OCI-LY1 (cell line): ENCODE data around the gene BUD23.
"Not testable (repeated sequence)": the region's sequence is repeated elsewhere in the genome, so short reads cannot be mapped to it uniquely, and the experiment has no call there.

Experiments
- H2AFZ ChIP-seq: fragments of 200-600 bp; sonication (generic), shearing (Covaris generic); 2 replicates; pipeline ENCODE4 v1.6.0; 2014; ENCODE audit warnings: antibody characterized with exemption, mild to moderate bottlenecking, low read length
- H3F3A ChIP-seq: fragments of 200-600 bp; sonication (generic), shearing (Covaris generic); 2 replicates; pipeline ENCODE4 v1.6.0; 2014; ENCODE audit warnings: mild to moderate bottlenecking, antibody characterized with exemption, low read length, moderate library complexity; ENCODE audit not compliant: insufficient read depth
- H3K27ac ChIP-seq: fragments of 200-600 bp; sonication (generic); 2 replicates; pipeline ENCODE4 v1.5.1; 2014; ENCODE audit warnings: low read length, mixed run types, mild to moderate bottlenecking, low read depth; ENCODE audit not compliant: poor library complexity, severe bottlenecking
- H3K27me3 ChIP-seq: fragments of 200-600 bp; sonication (generic); 2 replicates; pipeline ENCODE4 v1.6.0; 2014; ENCODE audit warnings: antibody characterized with exemption, mild to moderate bottlenecking, low read length, moderate library complexity; ENCODE audit not compliant: insufficient read depth
- H3K36me3 ChIP-seq: fragments of 200-600 bp; sonication (generic); 2 replicates; pipeline ENCODE4 v1.6.1; 2014; ENCODE audit warnings: mild to moderate bottlenecking, antibody characterized with exemption, low read length, moderate library complexity, mixed read lengths; ENCODE audit not compliant: insufficient read depth
- H3K4me1 ChIP-seq: fragments of 200-600 bp; sonication (generic); 2 replicates; pipeline ENCODE4 v1.5.1; 2014; ENCODE audit warnings: mild to moderate bottlenecking, low read length, moderate library complexity; ENCODE audit not compliant: insufficient read depth, severe bottlenecking
- H3K4me2 ChIP-seq: fragments of 200-600 bp; sonication (generic), shearing (Covaris generic); 2 replicates; pipeline ENCODE4 v1.6.1; 2014; ENCODE audit warnings: low read length
- H3K4me3 ChIP-seq: fragments of 200-600 bp; sonication (generic); 2 replicates; pipeline ENCODE4 v1.5.1; 2014; ENCODE audit warnings: low read length, low read depth, mild to moderate bottlenecking, mixed read lengths; ENCODE audit not compliant: poor library complexity, severe bottlenecking
- H3K79me2 ChIP-seq: fragments of 200-600 bp; shearing (Covaris generic); 2 replicates; pipeline ENCODE4 v1.6.1; 2016; ENCODE audit warnings: mixed run types, low read length, mixed read lengths; ENCODE audit not compliant: insufficient read depth
- H3K9ac ChIP-seq: fragments of 200-600 bp; sonication (generic), shearing (Covaris generic); 2 replicates; pipeline ENCODE4 v1.6.1; 2014; ENCODE audit warnings: mild to moderate bottlenecking, low read length, mixed read lengths
- H3K9me2 ChIP-seq: fragments of 200-600 bp; sonication (generic), shearing (Covaris generic); 2 replicates; pipeline ENCODE4 v1.6.1; 2014; ENCODE audit warnings: low read depth, mild to moderate bottlenecking, low read length, mixed read lengths
- H3K9me3 ChIP-seq: fragments of 200-600 bp; shearing (Covaris generic); 2 replicates; pipeline ENCODE4 v1.6.1; 2014; ENCODE audit warnings: low read length, mixed read lengths
- H4K20me1 ChIP-seq: fragments of 200-600 bp; sonication (generic), shearing (Covaris generic); 2 replicates; pipeline ENCODE4 v1.6.0; 2016; ENCODE audit warnings: mild to moderate bottlenecking, low read length; ENCODE audit not compliant: insufficient read depth
- EZH2 ChIP-seq: fragments of 200-600 bp; sonication (generic), shearing (Covaris generic); IDR thresholded peaks from 2 replicates; pipeline ENCODE4 v1.8.0; 2017; ENCODE audit warnings: borderline replicate concordance, mixed run types, mild to moderate bottlenecking, antibody characterized with exemption, low read length, moderate library complexity, mixed read lengths
- TF ChIP-seq, protein P1 (sequence below): fragments of 200-600 bp; sonication (generic), shearing (Covaris generic); IDR thresholded peaks from 2 replicates; pipeline ENCODE4 v1.5.1; 2017; ENCODE audit warnings: mild to moderate bottlenecking, antibody characterized with exemption, low read length, moderate library complexity, mixed read lengths

The BUD23 gene

DNA sequence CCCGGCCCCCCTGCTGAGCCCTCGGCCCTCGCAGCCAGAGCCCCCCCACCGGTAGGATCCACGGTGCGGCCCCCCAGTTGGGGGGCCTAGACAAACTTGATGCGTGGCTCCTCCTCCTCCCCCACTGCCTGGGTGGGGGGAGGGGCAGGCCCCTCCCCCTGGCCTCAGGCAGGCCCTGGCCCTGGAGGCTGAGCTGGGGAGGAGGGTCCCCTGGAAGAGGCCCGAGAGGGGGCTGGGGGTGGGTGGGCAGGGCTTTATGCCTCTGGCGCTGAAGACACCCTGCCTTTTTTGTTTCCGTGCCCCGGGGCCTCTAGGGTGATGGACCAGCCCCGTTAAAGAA, 12.1 kb upstream of the BUD23 start:
- Histone ChIP-seq H3K4me2 (no peak overlapping the region), H3K27ac (no peak overlapping the region), H3K4me1 (peaks cover 11% of the 10 kb centered on the region), H3K36me3 (no peaks in the 10 kb centered on the region), H3K79me2 (no peaks in the 10 kb centered on the region), H3K4me3 (no peak overlapping the region), H2AFZ (no peak overlapping the region), H3K27me3 (peaks cover 6% of the 10 kb centered on the region; the same call in 1 of the 2 replicates), H3F3A (no peaks in the 10 kb centered on the region), H3K9me2 (no peaks in the 10 kb centered on the region), H3K9me3 (no peaks in the 10 kb centered on the region), H3K9ac (no peak overlapping the region), H4K20me1 (no peaks in the 10 kb centered on the region)
- TF ChIP-seq, protein P1, sequence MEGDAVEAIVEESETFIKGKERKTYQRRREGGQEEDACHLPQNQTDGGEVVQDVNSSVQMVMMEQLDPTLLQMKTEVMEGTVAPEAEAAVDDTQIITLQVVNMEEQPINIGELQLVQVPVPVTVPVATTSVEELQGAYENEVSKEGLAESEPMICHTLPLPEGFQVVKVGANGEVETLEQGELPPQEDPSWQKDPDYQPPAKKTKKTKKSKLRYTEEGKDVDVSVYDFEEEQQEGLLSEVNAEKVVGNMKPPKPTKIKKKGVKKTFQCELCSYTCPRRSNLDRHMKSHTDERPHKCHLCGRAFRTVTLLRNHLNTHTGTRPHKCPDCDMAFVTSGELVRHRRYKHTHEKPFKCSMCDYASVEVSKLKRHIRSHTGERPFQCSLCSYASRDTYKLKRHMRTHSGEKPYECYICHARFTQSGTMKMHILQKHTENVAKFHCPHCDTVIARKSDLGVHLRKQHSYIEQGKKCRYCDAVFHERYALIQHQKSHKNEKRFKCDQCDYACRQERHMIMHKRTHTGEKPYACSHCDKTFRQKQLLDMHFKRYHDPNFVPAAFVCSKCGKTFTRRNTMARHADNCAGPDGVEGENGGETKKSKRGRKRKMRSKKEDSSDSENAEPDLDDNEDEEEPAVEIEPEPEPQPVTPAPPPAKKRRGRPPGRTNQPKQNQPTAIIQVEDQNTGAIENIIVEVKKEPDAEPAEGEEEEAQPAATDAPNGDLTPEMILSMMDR = no peak
- no peak for TF ChIP-seq EZH2

DNA sequence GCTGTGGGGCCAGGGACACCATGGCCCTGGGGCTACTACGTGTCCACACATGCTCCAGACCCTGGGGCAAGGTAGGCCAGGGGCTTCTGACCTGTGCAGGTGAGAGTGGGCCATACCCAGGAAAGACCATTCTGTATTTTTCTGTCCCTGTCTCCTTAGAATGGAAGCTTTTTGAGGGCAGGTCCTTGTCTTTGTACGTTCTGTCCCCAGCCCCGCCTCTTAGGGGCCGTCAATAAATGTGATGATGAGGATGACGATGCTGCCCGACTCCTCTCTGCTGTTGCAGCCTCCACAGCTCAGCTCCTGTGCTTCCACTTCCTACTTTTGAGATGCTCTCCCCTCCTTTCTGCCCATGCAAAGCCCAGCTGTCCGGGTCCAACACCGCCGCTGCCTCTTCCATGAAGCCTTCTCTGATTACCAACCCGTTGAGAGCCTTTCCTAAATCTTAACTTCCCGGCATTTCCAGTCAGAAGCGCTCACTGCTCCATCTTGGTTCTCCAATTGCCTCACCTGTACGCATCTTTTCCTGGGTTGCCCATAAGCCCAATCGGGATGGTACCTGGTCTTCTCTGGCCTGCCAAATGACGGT, 11.4 kb upstream of the BUD23 start:
- H3K4me3 ChIP-seq = no peak overlapping the region
- no peaks in the 10 kb centered on the region for H3K79me2 ChIP-seq
- no peaks in the 10 kb centered on the region for H3K9me3 ChIP-seq
- no peaks in the 10 kb centered on the region for H3K9me2 ChIP-seq
- no peak overlapping the region for H3K4me2 ChIP-seq
- no peak overlapping the region for H2AFZ ChIP-seq
- TF ChIP-seq, protein P1 = no peak
- no peak for TF ChIP-seq EZH2
- H3K4me1 ChIP-seq = peaks cover 11% of the 10 kb centered on the region
- no peaks in the 10 kb centered on the region for H3F3A ChIP-seq
- no peaks in the 10 kb centered on the region for H4K20me1 ChIP-seq
- no peak overlapping the region for H3K9ac ChIP-seq
- H3K27me3 ChIP-seq = peaks cover 6% of the 10 kb centered on the region; the same call in 1 of the 2 replicates
- H3K27ac ChIP-seq = no peak overlapping the region
- H3K36me3 ChIP-seq = no peaks in the 10 kb centered on the region

DNA sequence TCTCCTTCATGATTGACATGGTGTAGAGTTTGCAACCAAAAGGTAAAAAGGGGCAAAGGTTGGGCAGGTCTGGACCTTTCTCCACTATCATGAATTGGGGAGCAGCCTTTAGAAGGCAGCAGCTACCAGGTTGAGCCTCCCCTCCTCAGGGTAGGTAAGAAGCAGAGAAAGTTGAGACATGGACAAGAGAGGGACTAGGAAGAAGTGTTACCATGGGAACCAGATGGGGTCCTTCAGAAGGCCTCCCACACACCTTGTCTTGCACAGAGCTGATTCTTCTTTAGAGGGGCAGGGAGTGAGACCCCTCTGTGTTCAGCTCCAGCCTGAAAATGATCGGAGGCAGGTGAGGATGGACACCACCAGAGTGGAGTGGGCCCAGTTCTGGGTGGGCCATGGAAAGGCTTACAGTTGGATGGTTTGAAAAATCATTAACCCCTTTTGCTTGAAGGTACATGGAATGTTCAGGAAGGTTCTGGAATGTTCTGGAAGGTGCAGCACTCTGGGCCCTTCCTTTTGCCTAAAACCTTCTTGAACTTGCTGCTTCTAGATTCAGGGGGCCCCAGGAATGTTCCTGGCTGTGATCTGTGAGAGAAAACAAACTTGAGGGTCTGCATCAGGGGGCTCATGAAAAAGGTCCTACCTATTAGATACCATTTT, 8.8 kb upstream of the BUD23 start:
- H3F3A ChIP-seq = no peaks in the 10 kb centered on the region
- H3K4me1 ChIP-seq = no peaks in the 10 kb centered on the region
- H3K4me3 ChIP-seq = no peak overlapping the region
- peaks cover 17% of the 10 kb centered on the region for H3K36me3 ChIP-seq
- H2AFZ ChIP-seq = no peak overlapping the region
- H3K9ac ChIP-seq = no peak overlapping the region
- H3K27ac ChIP-seq = no peak overlapping the region
- H3K27me3 ChIP-seq = peaks cover 6% of the 10 kb centered on the region; the same call in 1 of the 2 replicates
- TF ChIP-seq, protein P1 = no peak
- no peak for TF ChIP-seq EZH2
- no peaks in the 10 kb centered on the region for H3K79me2 ChIP-seq
- no peaks in the 10 kb centered on the region for H3K9me3 ChIP-seq
- no peak overlapping the region for H3K4me2 ChIP-seq
- no peaks in the 10 kb centered on the region for H4K20me1 ChIP-seq
- no peaks in the 10 kb centered on the region for H3K9me2 ChIP-seq

DNA sequence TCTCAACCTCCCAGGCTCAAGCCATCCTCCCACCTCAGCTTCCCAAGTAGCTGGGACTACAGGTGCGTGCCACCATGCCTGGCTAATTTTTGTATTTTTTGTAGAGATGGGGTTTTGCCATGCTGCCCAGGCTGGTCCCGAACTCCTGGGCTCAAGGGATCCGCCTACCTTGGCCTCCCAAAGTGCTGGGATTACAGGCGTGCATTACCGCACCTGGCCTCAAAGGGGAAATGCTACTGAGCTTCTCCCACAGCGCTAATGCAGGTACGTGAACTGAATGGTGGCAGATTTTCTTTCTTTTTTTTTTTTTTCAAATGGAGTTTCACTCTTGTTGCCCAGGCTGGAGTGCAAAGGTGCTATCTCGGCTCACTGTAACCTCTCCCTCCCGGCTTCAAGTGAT, 7.3 kb upstream of the BUD23 start:
- not testable (repeated sequence) for H3K27ac ChIP-seq, H3K79me2 ChIP-seq, H3K4me1 ChIP-seq, H3K4me2 ChIP-seq, H3K27me3 ChIP-seq, H3K9me2 ChIP-seq, H3F3A ChIP-seq, H4K20me1 ChIP-seq, H2AFZ ChIP-seq, H3K9ac ChIP-seq, H3K9me3 ChIP-seq, H3K4me3 ChIP-seq
- peaks cover 32% of the 10 kb centered on the region for H3K36me3 ChIP-seq
